OCI-LY1 (cell line): ENCODE measurements around the gene NOL3.

Experiments
- H2AFZ ChIP-seq: fragments of 200-600 bp; sonication (generic), shearing (Covaris generic); 2 replicates; pipeline ENCODE4 v1.6.0; 2014; ENCODE audit warnings: antibody characterized with exemption, mild to moderate bottlenecking, low read length
- H3F3A ChIP-seq: fragments of 200-600 bp; sonication (generic), shearing (Covaris generic); 2 replicates; pipeline ENCODE4 v1.6.0; 2014; ENCODE audit warnings: mild to moderate bottlenecking, antibody characterized with exemption, low read length, moderate library complexity; ENCODE audit not compliant: insufficient read depth
- H3K27ac ChIP-seq: fragments of 200-600 bp; sonication (generic); 2 replicates; pipeline ENCODE4 v1.5.1; 2014; ENCODE audit warnings: low read length, mixed run types, mild to moderate bottlenecking, low read depth; ENCODE audit not compliant: poor library complexity, severe bottlenecking
- H3K27me3 ChIP-seq: fragments of 200-600 bp; sonication (generic); 2 replicates; pipeline ENCODE4 v1.6.0; 2014; ENCODE audit warnings: antibody characterized with exemption, mild to moderate bottlenecking, low read length, moderate library complexity; ENCODE audit not compliant: insufficient read depth
- H3K36me3 ChIP-seq: fragments of 200-600 bp; sonication (generic); 2 replicates; pipeline ENCODE4 v1.6.1; 2014; ENCODE audit warnings: mild to moderate bottlenecking, antibody characterized with exemption, low read length, moderate library complexity, mixed read lengths; ENCODE audit not compliant: insufficient read depth
- H3K4me1 ChIP-seq: fragments of 200-600 bp; sonication (generic); 2 replicates; pipeline ENCODE4 v1.5.1; 2014; ENCODE audit warnings: mild to moderate bottlenecking, low read length, moderate library complexity; ENCODE audit not compliant: insufficient read depth, severe bottlenecking
- H3K4me2 ChIP-seq: fragments of 200-600 bp; sonication (generic), shearing (Covaris generic); 2 replicates; pipeline ENCODE4 v1.6.1; 2014; ENCODE audit warnings: low read length
- H3K4me3 ChIP-seq: fragments of 200-600 bp; sonication (generic); 2 replicates; pipeline ENCODE4 v1.5.1; 2014; ENCODE audit warnings: low read length, low read depth, mild to moderate bottlenecking, mixed read lengths; ENCODE audit not compliant: poor library complexity, severe bottlenecking
- H3K79me2 ChIP-seq: fragments of 200-600 bp; shearing (Covaris generic); 2 replicates; pipeline ENCODE4 v1.6.1; 2016; ENCODE audit warnings: mixed run types, low read length, mixed read lengths; ENCODE audit not compliant: insufficient read depth
- H3K9ac ChIP-seq: fragments of 200-600 bp; sonication (generic), shearing (Covaris generic); 2 replicates; pipeline ENCODE4 v1.6.1; 2014; ENCODE audit warnings: mild to moderate bottlenecking, low read length, mixed read lengths
- H3K9me2 ChIP-seq: fragments of 200-600 bp; sonication (generic), shearing (Covaris generic); 2 replicates; pipeline ENCODE4 v1.6.1; 2014; ENCODE audit warnings: low read depth, mild to moderate bottlenecking, low read length, mixed read lengths
- H3K9me3 ChIP-seq: fragments of 200-600 bp; shearing (Covaris generic); 2 replicates; pipeline ENCODE4 v1.6.1; 2014; ENCODE audit warnings: low read length, mixed read lengths
- H4K20me1 ChIP-seq: fragments of 200-600 bp; sonication (generic), shearing (Covaris generic); 2 replicates; pipeline ENCODE4 v1.6.0; 2016; ENCODE audit warnings: mild to moderate bottlenecking, low read length; ENCODE audit not compliant: insufficient read depth
- CTCF ChIP-seq: fragments of 200-600 bp; sonication (generic), shearing (Covaris generic); IDR thresholded peaks from 2 replicates; pipeline ENCODE4 v1.5.1; 2017; ENCODE audit warnings: mild to moderate bottlenecking, antibody characterized with exemption, low read length, moderate library complexity, mixed read lengths
- EZH2 ChIP-seq: fragments of 200-600 bp; sonication (generic), shearing (Covaris generic); IDR thresholded peaks from 2 replicates; pipeline ENCODE4 v1.8.0; 2017; ENCODE audit warnings: borderline replicate concordance, mixed run types, mild to moderate bottlenecking, antibody characterized with exemption, low read length, moderate library complexity, mixed read lengths

Gene NOL3

DNA sequence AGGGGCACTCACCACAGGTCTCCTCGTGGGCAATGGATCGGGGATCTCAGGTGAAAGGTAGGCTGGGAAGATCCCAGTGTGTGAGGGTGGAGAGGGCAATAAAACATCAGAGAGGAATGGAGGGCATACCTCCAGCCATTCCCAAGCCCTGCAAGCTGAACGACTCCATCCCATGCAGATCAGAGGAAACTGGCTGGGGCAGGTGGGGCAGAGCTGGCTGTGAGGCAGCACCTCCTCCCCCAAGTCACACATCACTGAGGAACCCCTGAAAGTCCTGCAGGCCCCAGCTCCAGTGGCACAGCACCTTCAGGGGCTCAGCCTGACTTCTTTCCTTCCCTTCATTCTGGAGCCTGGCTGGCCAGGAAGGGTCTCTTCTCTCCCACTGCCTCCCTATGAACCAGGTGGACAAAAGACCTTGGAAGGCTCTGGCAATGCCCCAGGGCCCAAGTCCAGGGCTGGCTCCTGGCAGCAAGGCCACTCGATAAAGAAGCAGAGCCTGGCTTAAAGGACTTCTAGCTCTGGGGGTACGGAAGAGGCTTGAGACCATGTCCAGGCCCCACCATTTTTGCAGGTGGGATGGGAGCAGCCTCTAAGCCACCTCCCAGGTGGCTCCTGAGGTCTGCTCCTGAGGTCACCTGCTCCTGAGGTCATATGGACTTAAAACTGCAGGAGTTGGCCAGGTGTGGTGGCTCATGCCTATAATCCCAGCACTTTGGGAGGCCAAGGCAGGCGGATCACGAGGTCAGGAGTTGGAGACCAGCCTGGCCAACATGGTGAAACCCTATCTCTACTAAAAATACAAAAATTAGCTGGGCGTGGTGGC lies 43.1 kb downstream of the NOL3 start:
- H3F3A ChIP-seq, result no peaks in the 10 kb centered on the region
- no peak overlapping the region for H3K9ac ChIP-seq
- H3K9me3 ChIP-seq, result no peaks in the 10 kb centered on the region
- H3K36me3 ChIP-seq, result no peaks in the 10 kb centered on the region
- no peak overlapping the region for H3K4me2 ChIP-seq
- TF ChIP-seq CTCF, result no peak
- no peak for TF ChIP-seq EZH2
- H3K4me3 ChIP-seq, result no peak overlapping the region
- no peaks in the 10 kb centered on the region for H4K20me1 ChIP-seq
- H3K9me2 ChIP-seq, result no peaks in the 10 kb centered on the region
- H3K4me1 ChIP-seq, result no peaks in the 10 kb centered on the region
- no peaks in the 10 kb centered on the region for H3K79me2 ChIP-seq
- no peak overlapping the region for H3K27ac ChIP-seq
- H3K27me3 ChIP-seq, result no peaks in the 10 kb centered on the region
- H2AFZ ChIP-seq, result no peak overlapping the region

- H3K9ac ChIP-seq, result no peak overlapping the region
- H3K36me3 ChIP-seq, result no peaks in the 10 kb centered on the region
- no peak overlapping the region for H2AFZ ChIP-seq
- TF ChIP-seq CTCF (no peak), EZH2 (no peak)
- no peak overlapping the region for H3K4me2 ChIP-seq
- no peaks in the 10 kb centered on the region for H3K79me2 ChIP-seq
- H3K9me2 ChIP-seq, result no peaks in the 10 kb centered on the region
- H4K20me1 ChIP-seq, result no peaks in the 10 kb centered on the region
- no peak overlapping the region for H3K27ac ChIP-seq
- H3K4me1 ChIP-seq, result no peaks in the 10 kb centered on the region
- H3K4me3 ChIP-seq, result no peak overlapping the region
- H3K9me3 ChIP-seq, result no peaks in the 10 kb centered on the region
- no peaks in the 10 kb centered on the region for H3K27me3 ChIP-seq
- no peaks in the 10 kb centered on the region for H3F3A ChIP-seq
These were observed 45.4 kb downstream of the NOL3 start for GRCh38 chr16:67215706-67216105.

DNA sequence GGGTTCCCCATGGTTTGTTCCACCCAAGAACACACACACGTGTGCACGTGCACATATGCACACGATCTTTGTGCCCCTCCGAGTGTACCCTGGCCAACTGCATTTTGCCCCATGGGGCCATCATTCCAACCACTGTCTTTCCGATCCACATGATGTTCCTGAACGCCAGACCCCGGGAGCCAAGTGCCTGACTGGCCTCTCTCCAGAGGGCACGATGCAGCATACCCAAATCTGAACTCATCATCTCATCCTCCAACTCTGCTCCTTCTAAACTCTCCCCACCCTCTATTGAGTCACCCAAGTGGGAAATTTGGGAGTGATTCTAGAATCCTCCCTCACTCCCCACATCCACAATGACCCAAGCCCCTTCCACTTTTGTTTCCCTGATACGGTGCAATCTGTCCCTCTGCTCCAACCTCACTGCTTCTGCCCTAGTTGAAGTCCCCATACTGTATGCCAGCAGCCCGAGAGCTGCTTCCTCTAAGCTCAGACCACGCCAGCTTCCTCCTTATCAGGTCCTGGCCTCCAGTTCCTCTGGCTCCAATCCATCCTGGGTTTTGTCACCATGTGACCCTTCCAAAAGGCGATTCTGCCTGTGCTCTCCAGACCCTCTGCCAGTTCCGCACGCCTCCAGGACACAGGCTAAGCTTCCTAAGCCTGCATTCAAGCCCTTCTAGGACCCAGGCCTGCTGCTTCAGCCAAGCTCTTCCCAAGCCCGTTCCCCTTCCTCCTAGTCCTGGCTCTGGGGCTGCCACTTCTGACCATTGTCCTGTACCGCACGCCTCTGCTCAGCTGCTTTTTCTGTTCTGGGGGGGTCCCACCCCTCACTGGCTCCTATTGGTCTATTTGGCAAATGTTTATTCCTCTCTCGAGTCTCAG lies 46.5 kb downstream of the NOL3 start:
- TF ChIP-seq CTCF, result no peak
- TF ChIP-seq EZH2, result no peak
- H3K27ac ChIP-seq, result no peak overlapping the region
- no peak overlapping the region for H3K4me3 ChIP-seq
- no peak overlapping the region for H3K9ac ChIP-seq
- H4K20me1 ChIP-seq, result no peaks in the 10 kb centered on the region
- H3K9me3 ChIP-seq, result no peaks in the 10 kb centered on the region
- H3K79me2 ChIP-seq, result no peaks in the 10 kb centered on the region
- no peaks in the 10 kb centered on the region for H3K36me3 ChIP-seq
- H3F3A ChIP-seq, result no peaks in the 10 kb centered on the region
- no peaks in the 10 kb centered on the region for H3K9me2 ChIP-seq
- no peaks in the 10 kb centered on the region for H3K4me1 ChIP-seq
- H3K4me2 ChIP-seq, result no peak overlapping the region
- H3K27me3 ChIP-seq, result no peaks in the 10 kb centered on the region
- no peak overlapping the region for H2AFZ ChIP-seq
